Transverse colon (tissue), 3 donors: Measurements from ENCODE around the gene RACGAP1.

Source experiments
- EP300 ChIP-seq: sonication (generic); formaldehyde crosslinking; IDR thresholded peaks from one replicate; pipeline ENCODE4 v1.6.1; 2017; ENCODE audit warnings: antibody characterized with exemption, low read depth
- TF ChIP-seq, protein P1 (sequence below), 5 experiments: fragments of 200-600 bp in 3 of 5; fragments of 450-650 bp in 2 of 5; sonication (generic) in 3 of 5; IDR thresholded peaks; 1 replicate in 2 of 5; 2 replicates in 3 of 5; pipeline ENCODE4 v1.5.1; 2016 to 2017; ENCODE audit warnings: antibody characterized with exemption in 5 of 5, inconsistent platforms in 3 of 5, mild to moderate bottlenecking in 2 of 5, moderate library complexity in 1 of 5

DNA sequence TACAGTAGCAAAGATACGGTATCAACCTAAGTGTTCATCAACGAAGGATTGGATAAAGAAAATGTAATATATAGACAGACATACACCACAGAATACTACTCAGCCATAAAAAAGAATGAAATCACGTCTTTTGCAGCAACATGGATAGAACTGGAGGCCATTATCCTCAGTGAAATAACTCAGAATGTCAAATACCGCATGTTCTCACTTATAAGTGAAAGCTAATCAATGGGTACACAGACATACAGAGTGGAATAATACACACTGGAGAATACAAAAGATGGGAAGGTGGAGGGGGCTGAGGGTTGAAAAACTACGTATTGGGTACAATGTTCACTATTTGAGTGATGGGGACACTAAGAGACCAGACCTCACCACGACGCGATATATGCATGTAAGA lies 1.1 kb downstream of the RACGAP1 start:
- TF ChIP-seq, protein P1, sequence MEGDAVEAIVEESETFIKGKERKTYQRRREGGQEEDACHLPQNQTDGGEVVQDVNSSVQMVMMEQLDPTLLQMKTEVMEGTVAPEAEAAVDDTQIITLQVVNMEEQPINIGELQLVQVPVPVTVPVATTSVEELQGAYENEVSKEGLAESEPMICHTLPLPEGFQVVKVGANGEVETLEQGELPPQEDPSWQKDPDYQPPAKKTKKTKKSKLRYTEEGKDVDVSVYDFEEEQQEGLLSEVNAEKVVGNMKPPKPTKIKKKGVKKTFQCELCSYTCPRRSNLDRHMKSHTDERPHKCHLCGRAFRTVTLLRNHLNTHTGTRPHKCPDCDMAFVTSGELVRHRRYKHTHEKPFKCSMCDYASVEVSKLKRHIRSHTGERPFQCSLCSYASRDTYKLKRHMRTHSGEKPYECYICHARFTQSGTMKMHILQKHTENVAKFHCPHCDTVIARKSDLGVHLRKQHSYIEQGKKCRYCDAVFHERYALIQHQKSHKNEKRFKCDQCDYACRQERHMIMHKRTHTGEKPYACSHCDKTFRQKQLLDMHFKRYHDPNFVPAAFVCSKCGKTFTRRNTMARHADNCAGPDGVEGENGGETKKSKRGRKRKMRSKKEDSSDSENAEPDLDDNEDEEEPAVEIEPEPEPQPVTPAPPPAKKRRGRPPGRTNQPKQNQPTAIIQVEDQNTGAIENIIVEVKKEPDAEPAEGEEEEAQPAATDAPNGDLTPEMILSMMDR (IDR thresholded peaks at IDR 0.05) = no peak
- no peak for TF ChIP-seq EP300
